Mucosa of descending colon (tissue), 3 donors: Measurements from ENCODE around the gene OR5D14. TPM values are rescaled to one million over a fixed set of nuclear protein-coding genes. Genes with fewer than 3 reads are reported as not detected.

Experiments used
- ATAC-seq: fragments of 200-7000 bp; cut with Tn5 transposase; one replicate; pipeline ENCODE4 v1.9.1; 2020; ENCODE audit warnings: mild to moderate bottlenecking, moderate library complexity
- DNase-seq, 3 donors: peaks; one replicate each; pipeline ENCODE4 v3.0.0-alpha.2; 2020
- H3K36me3 ChIP-seq: fragments of 200-600 bp; one replicate; pipeline ENCODE4 v1.8.0; 2021; ENCODE audit warnings: low read depth, mild to moderate bottlenecking
- H3K4me1 ChIP-seq: fragments of 200-600 bp; one replicate; pipeline ENCODE4 v1.8.0; 2021; ENCODE audit warnings: low read depth, mild to moderate bottlenecking
- H3K4me3 ChIP-seq: fragments of 200-600 bp; one replicate; pipeline ENCODE4 v1.8.0; 2021; ENCODE audit warnings: mild to moderate bottlenecking
- H3K9me3 ChIP-seq: fragments of 200-600 bp; one replicate; pipeline ENCODE4 v1.8.0; 2021; ENCODE audit warnings: mild to moderate bottlenecking
- CTCF ChIP-seq: fragments of 200-600 bp; IDR thresholded peaks from one replicate; pipeline ENCODE4 v1.8.0; 2022; ENCODE audit warnings: antibody characterized with exemption, mild to moderate bottlenecking
- intact Hi-C, 2 donors: fragments of 100-400 bp; cut with DNase I in 1 of 2; cut with micrococcal nuclease in 1 of 2; formaldehyde crosslinking; loops; one replicate each; pipeline versions ENCODE4 v1.11.0 to v1.11.1; 2022; cut with DNase I, micrococcal nuclease
- long read RNA-seq, 2 donors: library from polyadenylated mRNA; unstranded; transcript quantifications; one replicate each; pipeline ENCODE4 v2.0.0, GENCODE V29; 2019 to 2021
- total RNA-seq, 3 donors: library from RNA; stranded (reverse); fragmentation: NEBNext Ultra II Directional in 2 of 3; extraction: Animal tissue kit (Norgen Biotek cat#: 25700) in 2 of 3; gene quantifications; one replicate each; pipeline versions ENCODE4 v1.2.1 to v1.2.4, GENCODE V29; 2021 to 2023
- donor health status: DM: no; HTN: no; CAD: no; lungs with moderate emphysema.
- donor health status: DM: no; HTN: no; CAD: no.
- donor health status: DM: no; HTN: yes; CAD: no.

OR5D14 gene
- not detected for total RNA-seq
- long read RNA-seq, donor 1: 0 reads
- long read RNA-seq, donor 2: 0 reads

DNA sequence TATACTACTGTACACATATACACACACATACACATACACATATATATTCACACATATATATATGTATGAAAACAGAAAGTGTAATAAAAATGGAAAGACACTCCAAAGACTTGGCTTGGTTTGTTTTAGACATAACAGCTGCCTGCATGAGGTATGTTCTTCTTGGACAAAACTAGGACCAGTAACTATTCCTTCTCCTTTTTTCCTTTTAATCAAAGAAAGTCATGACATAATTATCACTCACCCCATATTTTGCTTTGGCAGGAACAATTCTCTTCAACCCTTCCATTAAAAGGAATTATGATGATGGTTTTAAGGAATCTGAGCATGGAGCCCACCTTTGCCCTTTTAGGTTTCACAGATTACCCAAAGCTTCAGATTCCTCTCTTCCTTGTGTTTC lies at the start of gene OR5D14:
Gene OR5D14 (plus strand): TSS at position 301 of the 400 bp plus-strand sequence. CDS start 0 bp downstream, at position 301.
- TF ChIP-seq CTCF: no peak
- Histone ChIP-seq H3K36me3 (no peaks in the 10 kb centered on the region), H3K9me3 (peaks cover 33% of the 10 kb centered on the region), H3K4me1 (no peaks in the 10 kb centered on the region), H3K4me3 (no peak within 1 kb of the TSS)
- intact Hi-C loops: no loop called here
- DNase-seq (no peak), ATAC-seq (no peak)

GRCh38 chr11:55773138-55773537 lies 22.2 kb upstream of the OR5D14 start, which contains the start of gene OR5D13:
TSS of gene OR5D13 (plus strand) at chr11:55773438. CDS start at chr11:55773438, 0 bp downstream.
- Histone ChIP-seq H3K9me3 (peaks cover 36% of the 10 kb centered on the region), H3K4me3 (no peak within 1 kb of the TSS), H3K4me1 (no peaks in the 10 kb centered on the region), H3K36me3 (no peaks in the 10 kb centered on the region)
- DNase-seq (no peak), ATAC-seq (no peak)
- intact Hi-C loops: no loop called here
- no peak for TF ChIP-seq CTCF

- DNase-seq (no peak), ATAC-seq (no peak)
- H3K9me3 ChIP-seq: peaks cover 18% of the 10 kb centered on the region
- H3K36me3 ChIP-seq: no peaks in the 10 kb centered on the region
- intact Hi-C loops: no loop called here
- no peak overlapping the region for H3K4me3 ChIP-seq
- no peaks in the 10 kb centered on the region for H3K4me1 ChIP-seq
- TF ChIP-seq CTCF: no peak
Observed at GRCh38 chr11:55791606-55792005, 3.8 kb upstream of the OR5D14 start.

GRCh38 chr11:55793321-55793720 lies 2.0 kb upstream of the OR5D14 start:
- intact Hi-C loops: no loop called here

DNA sequence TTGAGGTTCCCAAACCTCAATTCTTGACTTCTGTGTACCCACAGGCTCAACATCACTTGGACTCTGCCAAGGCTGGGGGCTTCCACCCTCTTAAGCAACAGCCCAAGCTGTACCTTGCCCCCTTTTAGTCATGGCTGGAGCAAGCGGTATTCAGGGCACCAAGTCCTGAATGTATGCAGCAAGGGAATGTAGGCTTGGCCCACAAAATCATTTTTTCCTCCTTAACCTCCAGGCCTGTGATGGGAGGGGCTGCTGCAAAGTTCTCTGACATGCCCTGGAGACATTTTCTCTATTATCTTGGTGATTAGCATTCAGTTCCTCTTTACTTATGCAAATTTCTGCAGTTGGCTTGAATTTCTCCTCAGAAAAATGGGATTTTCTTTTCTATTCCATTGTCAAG lies 10.9 kb downstream of the OR5D14 start:
- H3K4me3 ChIP-seq: no peak overlapping the region
- no peak for TF ChIP-seq CTCF
- DNase-seq: no peak
- H3K4me1 ChIP-seq: no peaks in the 10 kb centered on the region
- no peaks in the 10 kb centered on the region for H3K36me3 ChIP-seq
- no peak for ATAC-seq
- peaks cover 42% of the 10 kb centered on the region for H3K9me3 ChIP-seq
- intact Hi-C loops: no loop called here

More at GRCh38 chr11:55793321-55793720, 2.0 kb upstream of the OR5D14 start:
- Histone ChIP-seq H3K4me1 (no peaks in the 10 kb centered on the region), H3K9me3 (peaks cover 20% of the 10 kb centered on the region), H3K36me3 (no peaks in the 10 kb centered on the region), H3K4me3 (no peak overlapping the region)
- no peak for TF ChIP-seq CTCF
- ATAC-seq (no peak), DNase-seq (no peak)

DNA sequence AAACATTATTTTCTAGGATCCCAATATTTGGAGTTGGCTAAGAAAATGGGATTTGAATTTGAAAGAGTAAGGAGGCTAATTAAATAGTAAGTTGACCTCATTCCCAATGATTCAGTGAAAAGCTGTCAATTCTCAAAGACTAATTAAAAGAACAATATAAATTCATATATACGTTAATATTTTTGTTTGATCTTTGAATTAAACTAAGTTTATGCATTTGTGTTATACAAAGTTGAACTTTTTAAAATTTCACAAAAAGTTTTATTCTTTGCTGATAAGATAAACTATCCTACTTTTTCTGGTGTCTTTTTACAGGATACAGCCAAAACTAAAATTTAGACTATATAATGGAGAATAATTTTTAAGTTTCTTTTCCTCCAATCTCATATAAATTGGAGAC lies 15.7 kb downstream of the OR5D14 start, which contains the start of gene OR5L1:
Gene OR5L1 (plus strand): TSS at position 301 of the 400 bp plus-strand sequence. CDS start 100 bp downstream, outside the sequence.
- DNase-seq (no peak), ATAC-seq (no peak)
- Histone ChIP-seq H3K36me3 (no peaks in the 10 kb centered on the region), H3K9me3 (peaks cover 19% of the 10 kb centered on the region), H3K4me1 (no peaks in the 10 kb centered on the region), H3K4me3 (no peak within 1 kb of the TSS)
- intact Hi-C loops: no loop called here
- no peak for TF ChIP-seq CTCF
